ENCODE data around the gene ARSB.

The ARSB gene
- total RNA-seq = 11.4 reads per million, percentile 34 among the genes with 10 or more reads in this experiment

GRCh38 chr5:78985116-78985724 is at the start of gene ARSB:
Gene ARSB, minus strand, starts transcription at chr5:78985310. Its CDS starts 62 bp downstream, at chr5:78985248.
- DNase-seq = peak; percentile 17

- no peak for DNase-seq
Measured at GRCh38 chr5:79032782-79033181, 47.7 kb upstream of the ARSB start.

- no peak for DNase-seq
Measured at GRCh38 chr5:79032031-79032695, 47.1 kb upstream of the ARSB start.

GRCh38 chr5:79031485-79031867 is 46.4 kb upstream of the ARSB start:
- DNase-seq = no peak

- no peak for DNase-seq
Measured at GRCh38 chr5:79030663-79031484, 45.8 kb upstream of the ARSB start.

- peak; percentile 26 for DNase-seq
Measured at GRCh38 chr5:79025054-79025472, 40.0 kb upstream of the ARSB start.

GRCh38 chr5:79023947-79024346 is 38.8 kb upstream of the ARSB start:
- DNase-seq = no peak

GRCh38 chr5:79023348-79023747 is 38.2 kb upstream of the ARSB start:
- DNase-seq = no peak

- DNase-seq = no peak
Measured at GRCh38 chr5:79022771-79023170, 37.7 kb upstream of the ARSB start.

GRCh38 chr5:79021753-79022152 is 36.6 kb upstream of the ARSB start:
- DNase-seq = no peak

GRCh38 chr5:79020861-79021561 is 35.9 kb upstream of the ARSB start:
- peak; percentile 7 for DNase-seq

GRCh38 chr5:79014631-79015030 is 29.5 kb upstream of the ARSB start:
- no peak for DNase-seq

- DNase-seq = no peak
Measured at GRCh38 chr5:79011869-79012268, 26.8 kb upstream of the ARSB start.

GRCh38 chr5:79011219-79011836 is 26.2 kb upstream of the ARSB start:
- no peak for DNase-seq

GRCh38 chr5:79008362-79008761 is 23.3 kb upstream of the ARSB start:
- DNase-seq = no peak

GRCh38 chr5:79007872-79008271 is 22.8 kb upstream of the ARSB start:
- DNase-seq = no peak

- no peak for DNase-seq
Measured at GRCh38 chr5:79005936-79006631, 21.0 kb upstream of the ARSB start.

GRCh38 chr5:79005151-79005550 is 20.0 kb upstream of the ARSB start:
- DNase-seq = no peak

- no peak for DNase-seq
Measured at GRCh38 chr5:79002374-79002773, 17.3 kb upstream of the ARSB start.

GRCh38 chr5:79001471-79001870 is 16.4 kb upstream of the ARSB start:
- no peak for DNase-seq

GRCh38 chr5:78997090-78997489 is 12.0 kb upstream of the ARSB start:
- no peak for DNase-seq

- DNase-seq = no peak
Measured at GRCh38 chr5:78995521-78996007, 10.5 kb upstream of the ARSB start.
